HEK293 (cell line): ENCODE measurements around the gene DNMT1.
A peak's percentile ranks its signal among the peaks of the same experiment; 100 is the strongest.

Experiments used
- CTCF ChIA-PET: fragments of 350-600 bp; formaldehyde crosslinking; extraction: SDS; loops from one replicate; lab custom pipeline; 2021; ENCODE audit warnings: antibody characterized with exemption; lab: Yijun Ruan, JAX
- POLR2A ChIA-PET: fragments of 300-600 bp; formaldehyde crosslinking; extraction: SDS; loops from one replicate; lab custom pipeline; 2020; ENCODE audit warnings: antibody characterized with exemption, inconsistent platforms; lab: Yijun Ruan, JAX
- H3K27ac ChIP-seq: fragments of 200-500 bp; sonication (Bioruptor generic); 2 replicates; pipeline ENCODE4 v1.5.1; 2014; ENCODE audit warnings: low read depth, low read length, control low read depth, inconsistent platforms; ENCODE audit errors: extremely low read depth
- H3K36me3 ChIP-seq, 2 experiments: fragments of 200-500 bp in 1 of 2; sonication (Bioruptor generic) in 1 of 2; 1 replicate in 1 of 2; 2 replicates in 1 of 2; pipeline ENCODE4 v1.5.1; 2014 to 2017; ENCODE audit warnings: inconsistent platforms in 2 of 2, low read length in 2 of 2; ENCODE audit not compliant: control insufficient read depth in 2 of 2, insufficient read depth in 1 of 2
- H3K4me1 ChIP-seq: fragments of 200-500 bp; sonication (Bioruptor generic); 2 replicates; pipeline ENCODE4 v1.5.1; 2014; ENCODE audit warnings: mild to moderate bottlenecking, low read length, inconsistent platforms; ENCODE audit not compliant: control insufficient read depth, insufficient read depth
- H3K4me3 ChIP-seq: 2 replicates; pipeline ENCODE4 v1.5.1; 2011; ENCODE audit warnings: low read depth, mild to moderate bottlenecking, control low read depth, low read length, moderate library complexity
- H3K9me3 ChIP-seq: fragments of 200-500 bp; sonication (Bioruptor generic); 2 replicates; pipeline ENCODE4 v1.5.1; 2014; ENCODE audit warnings: low read depth, low read length, inconsistent platforms; ENCODE audit not compliant: control insufficient read depth, insufficient read depth
- MYNN ChIP-seq: fragments of 450-650 bp; formaldehyde crosslinking; IDR thresholded peaks from 2 replicates; pipeline ENCODE4 v1.5.1; 2016; ENCODE audit warnings: missing biosample characterization, missing genetic modification characterization, borderline replicate concordance
- PRDM2 ChIP-seq: fragments of 450-650 bp; formaldehyde crosslinking; IDR thresholded peaks from 2 replicates; pipeline ENCODE4 v1.5.1; 2016; ENCODE audit warnings: missing biosample characterization, missing genetic modification characterization, borderline replicate concordance
- ZBTB21 ChIP-seq: fragments of 450-650 bp; formaldehyde crosslinking; IDR thresholded peaks from 2 replicates; pipeline ENCODE4 v1.5.1; 2017; ENCODE audit warnings: missing biosample characterization, missing genetic modification characterization
- ZBTB6 ChIP-seq: fragments of 450-650 bp; formaldehyde crosslinking; IDR thresholded peaks from 2 replicates; pipeline ENCODE4 v1.5.1; 2017; ENCODE audit warnings: missing biosample characterization, missing genetic modification characterization
- ZEB2 ChIP-seq: fragments of 450-650 bp; formaldehyde crosslinking; IDR thresholded peaks from 2 replicates; pipeline ENCODE4 v1.5.1; 2016; ENCODE audit warnings: missing biosample characterization, missing genetic modification characterization
- ZNF121 ChIP-seq: fragments of 450-650 bp; formaldehyde crosslinking; IDR thresholded peaks from 2 replicates; pipeline ENCODE4 v1.5.1; 2016; ENCODE audit warnings: missing biosample characterization, missing genetic modification characterization
- ZNF23 ChIP-seq: fragments of 450-650 bp; formaldehyde crosslinking; IDR thresholded peaks from 2 replicates; pipeline ENCODE4 v1.5.1; 2016; ENCODE audit warnings: missing biosample characterization, missing genetic modification characterization, borderline replicate concordance
- ZNF248 ChIP-seq: fragments of 450-650 bp; formaldehyde crosslinking; IDR thresholded peaks from 2 replicates; pipeline ENCODE4 v1.5.1; 2017; ENCODE audit warnings: missing biosample characterization, missing genetic modification characterization
- ZNF335 ChIP-seq: fragments of 450-650 bp; formaldehyde crosslinking; conservative IDR thresholded peaks from 2 replicates; pipeline ENCODE4 v1.5.1; 2016; ENCODE audit warnings: missing biosample characterization, missing genetic modification characterization
- ZNF549 ChIP-seq: fragments of 450-650 bp; IDR thresholded peaks from 2 replicates; pipeline ENCODE4 v1.5.1; 2018; ENCODE audit warnings: missing biosample characterization, missing genetic modification characterization, mild to moderate bottlenecking, inconsistent platforms, moderate library complexity
- ZNF561 ChIP-seq: fragments of 450-650 bp; IDR thresholded peaks from 2 replicates; pipeline ENCODE4 v1.5.1; 2018; ENCODE audit warnings: missing biosample characterization, missing genetic modification characterization, borderline replicate concordance
- ZNF600 ChIP-seq: fragments of 450-650 bp; formaldehyde crosslinking; IDR thresholded peaks from 2 replicates; pipeline ENCODE4 v1.5.1; 2016; ENCODE audit warnings: missing biosample characterization, missing genetic modification characterization
- ZNF629 ChIP-seq: fragments of 450-650 bp; formaldehyde crosslinking; IDR thresholded peaks from 2 replicates; pipeline ENCODE4 v1.5.1; 2017; ENCODE audit warnings: missing biosample characterization, missing genetic modification characterization
- ZNF664 ChIP-seq: fragments of 450-650 bp; formaldehyde crosslinking; IDR thresholded peaks from 2 replicates; pipeline ENCODE4 v1.5.1; 2016; ENCODE audit warnings: missing biosample characterization, missing genetic modification characterization
- TF ChIP-seq, protein P1 (sequence below): fragments of 450-650 bp; formaldehyde crosslinking; IDR thresholded peaks from 2 replicates; pipeline ENCODE4 v1.5.1; 2016; ENCODE audit warnings: missing biosample characterization, missing genetic modification characterization
- TF ChIP-seq, protein P2 (sequence below): fragments of 450-650 bp; formaldehyde crosslinking; IDR thresholded peaks from 2 replicates; pipeline ENCODE4 v1.5.0; 2017; ENCODE audit warnings: missing biosample characterization, missing genetic modification characterization, borderline replicate concordance

Gene DNMT1

DNA sequence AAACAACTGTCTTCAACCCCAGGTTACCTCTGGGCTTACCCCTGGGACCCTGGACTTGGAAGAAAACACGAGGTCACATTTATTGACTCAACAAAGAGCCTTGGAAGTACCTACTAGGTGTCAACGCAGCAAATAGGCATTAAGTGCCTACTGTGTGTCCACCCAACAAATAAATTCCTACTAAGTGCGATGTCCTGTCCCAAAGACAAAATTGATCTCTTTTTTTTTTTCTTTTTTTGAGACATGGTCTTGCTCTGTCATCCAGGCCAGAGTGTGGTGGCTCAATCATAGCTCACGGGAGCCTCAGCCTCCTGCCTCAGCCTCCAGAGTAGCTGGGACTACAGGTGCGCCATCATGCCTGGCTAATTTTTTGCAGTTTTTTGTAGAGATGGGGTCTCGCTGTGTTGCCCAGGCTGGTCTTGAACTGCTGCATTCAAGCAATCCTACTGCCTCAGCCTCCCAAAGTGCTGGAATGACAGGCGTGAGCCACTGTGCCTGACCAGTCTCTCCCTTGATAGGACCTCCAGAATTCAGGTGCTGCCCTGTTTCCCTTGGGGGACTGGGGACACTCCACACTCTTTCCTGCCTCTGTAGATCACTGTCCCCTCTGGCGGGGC, 37.0 kb upstream of the DNMT1 start:
- no peaks in the 10 kb centered on the region for H3K9me3 ChIP-seq
- H3K4me3 ChIP-seq = peak overlapping the region; percentile 78
- POLR2A ChIA-PET = interaction anchor here (0.6 to 1.4 kb wide), 9 partner anchors 8 to 632 kb away, joined by 3 to 5 read pairs (median 3); partner anchors contain the start of genes DNMT1, MRPL4 and UBL5
- no peak overlapping the region for H3K27ac ChIP-seq
- H3K36me3 ChIP-seq = no peaks in the 10 kb centered on the region
- H3K4me1 ChIP-seq = no peaks in the 10 kb centered on the region
- TF ChIP-seq ZEB2 (tag by site-specific recombination) (0 out of 2 replicates have a peak, but pooled peaks have one; percentile 30), ZNF664 (tag by site-specific recombination) (no peak), MYNN (tag by site-specific recombination) (no peak), ZBTB21 (tag by site-specific recombination) (peak; percentile 89; the same call in 1 of the 2 replicates), ZNF248 (no peak), ZNF600 (no peak), ZBTB6 (tag by site-specific recombination) (peak; percentile 93), ZNF629 (peak; percentile 6; the same call in 1 of the 2 replicates), ZNF549 (no peak), ZNF561 (tag by site-specific recombination) (no peak), ZNF121 (peak; percentile 93), ZNF335 (tag by site-specific recombination) (no peak), ZNF23 (tag by site-specific recombination) (no peak), PRDM2 (no peak)
- TF ChIP-seq, protein P1, sequence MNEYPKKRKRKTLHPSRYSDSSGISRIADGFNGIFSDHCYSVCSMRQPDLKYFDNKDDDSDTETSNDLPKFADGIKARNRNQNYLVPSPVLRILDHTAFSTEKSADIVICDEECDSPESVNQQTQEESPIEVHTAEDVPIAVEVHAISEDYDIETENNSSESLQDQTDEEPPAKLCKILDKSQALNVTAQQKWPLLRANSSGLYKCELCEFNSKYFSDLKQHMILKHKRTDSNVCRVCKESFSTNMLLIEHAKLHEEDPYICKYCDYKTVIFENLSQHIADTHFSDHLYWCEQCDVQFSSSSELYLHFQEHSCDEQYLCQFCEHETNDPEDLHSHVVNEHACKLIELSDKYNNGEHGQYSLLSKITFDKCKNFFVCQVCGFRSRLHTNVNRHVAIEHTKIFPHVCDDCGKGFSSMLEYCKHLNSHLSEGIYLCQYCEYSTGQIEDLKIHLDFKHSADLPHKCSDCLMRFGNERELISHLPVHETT (tag by site-specific recombination) = no peak
- TF ChIP-seq, protein P2, sequence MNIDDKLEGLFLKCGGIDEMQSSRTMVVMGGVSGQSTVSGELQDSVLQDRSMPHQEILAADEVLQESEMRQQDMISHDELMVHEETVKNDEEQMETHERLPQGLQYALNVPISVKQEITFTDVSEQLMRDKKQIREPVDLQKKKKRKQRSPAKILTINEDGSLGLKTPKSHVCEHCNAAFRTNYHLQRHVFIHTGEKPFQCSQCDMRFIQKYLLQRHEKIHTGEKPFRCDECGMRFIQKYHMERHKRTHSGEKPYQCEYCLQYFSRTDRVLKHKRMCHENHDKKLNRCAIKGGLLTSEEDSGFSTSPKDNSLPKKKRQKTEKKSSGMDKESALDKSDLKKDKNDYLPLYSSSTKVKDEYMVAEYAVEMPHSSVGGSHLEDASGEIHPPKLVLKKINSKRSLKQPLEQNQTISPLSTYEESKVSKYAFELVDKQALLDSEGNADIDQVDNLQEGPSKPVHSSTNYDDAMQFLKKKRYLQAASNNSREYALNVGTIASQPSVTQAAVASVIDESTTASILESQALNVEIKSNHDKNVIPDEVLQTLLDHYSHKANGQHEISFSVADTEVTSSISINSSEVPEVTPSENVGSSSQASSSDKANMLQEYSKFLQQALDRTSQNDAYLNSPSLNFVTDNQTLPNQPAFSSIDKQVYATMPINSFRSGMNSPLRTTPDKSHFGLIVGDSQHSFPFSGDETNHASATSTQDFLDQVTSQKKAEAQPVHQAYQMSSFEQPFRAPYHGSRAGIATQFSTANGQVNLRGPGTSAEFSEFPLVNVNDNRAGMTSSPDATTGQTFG (tag by site-specific recombination) = no peak
- CTCF ChIA-PET = interaction anchor here (0.7 kb wide), 2 partner anchors 10 to 90 kb away, joined by 3 to 5 read pairs; no protein-coding TSS in a partner anchor
